RWPE2 (cell line): ENCODE measurements around the gene IL1RAPL2.
"Not testable (repeated sequence)": the region's sequence is repeated elsewhere in the genome, so short reads cannot be mapped to it uniquely, and the experiment has no call there.

Experiments
- ATAC-seq: fragments of 200-7000 bp; cut with Tn5 transposase; 3 replicates; pipeline ENCODE4 v1.9.1; 2021; ENCODE audit warnings: low read depth
- DNase-seq: peaks from one replicate; pipeline ENCODE4 v3.0.0-alpha.2; 2020; ENCODE audit warnings: low spot score
- H3K27ac ChIP-seq: fragments of 450-650 bp; 2 replicates; pipeline ENCODE4 v1.5.1; 2017; ENCODE audit warnings: mild to moderate bottlenecking; ENCODE audit not compliant: poor library complexity, severe bottlenecking
- H3K27me3 ChIP-seq: fragments of 250-450 bp; sonication (Bioruptor Pico); 2 replicates; pipeline ENCODE4 v1.5.1; 2021; ENCODE audit warnings: mild to moderate bottlenecking, moderate library complexity; ENCODE audit not compliant: insufficient read depth, poor library complexity, severe bottlenecking
- H3K36me3 ChIP-seq: fragments of 250-450 bp; sonication (Bioruptor Pico); 2 replicates; pipeline ENCODE4 v1.5.1; 2020; ENCODE audit warnings: low read depth, mild to moderate bottlenecking, moderate library complexity
- H3K4me1 ChIP-seq: fragments of 250-450 bp; sonication (Bioruptor Pico); 2 replicates; pipeline ENCODE4 v1.5.1; 2021; ENCODE audit warnings: mild to moderate bottlenecking, moderate library complexity; ENCODE audit not compliant: insufficient read depth, poor library complexity, severe bottlenecking
- H3K4me3 ChIP-seq: fragments of 250-450 bp; sonication (Bioruptor Pico); 2 replicates; pipeline ENCODE4 v1.5.1; 2021; ENCODE audit warnings: mild to moderate bottlenecking, moderate library complexity; ENCODE audit not compliant: severe bottlenecking
- H3K9me3 ChIP-seq: fragments of 250-450 bp; sonication (Bioruptor Pico); 2 replicates; pipeline ENCODE4 v1.5.1; 2021; ENCODE audit warnings: mild to moderate bottlenecking, moderate library complexity; ENCODE audit not compliant: severe bottlenecking
- CTCF ChIP-seq: fragments of 450-650 bp; IDR thresholded peaks from one replicate; pipeline ENCODE4 v1.5.1; 2017; ENCODE audit warnings: mild to moderate bottlenecking, moderate library complexity; ENCODE audit not compliant: poor library complexity, severe bottlenecking

The IL1RAPL2 gene

GRCh38 chrX:105229146-105229545 lies 663.1 kb downstream of the IL1RAPL2 start:
- no peaks in the 10 kb centered on the region for H3K36me3 ChIP-seq
- TF ChIP-seq CTCF = no peak
- no peaks in the 10 kb centered on the region for H3K4me1 ChIP-seq
- ATAC-seq = no peak
- no peaks in the 10 kb centered on the region for H3K9me3 ChIP-seq
- H3K27me3 ChIP-seq = no peaks in the 10 kb centered on the region
- DNase-seq = no peak
- H3K4me3 ChIP-seq = no peak overlapping the region
- H3K27ac ChIP-seq = no peak overlapping the region

- not testable (repeated sequence) for H3K27ac ChIP-seq, H3K4me1 ChIP-seq, H3K27me3 ChIP-seq, H3K4me3 ChIP-seq, H3K36me3 ChIP-seq, ATAC-seq, H3K9me3 ChIP-seq, DNase-seq
These were observed 671.4 kb downstream of the IL1RAPL2 start for GRCh38 chrX:105237407-105237806.

- no peaks in the 10 kb centered on the region for H3K36me3 ChIP-seq
- no peak for TF ChIP-seq CTCF
- no peaks in the 10 kb centered on the region for H3K27me3 ChIP-seq
- H3K27ac ChIP-seq = no peak overlapping the region
- no peaks in the 10 kb centered on the region for H3K9me3 ChIP-seq
- H3K4me3 ChIP-seq = no peak overlapping the region
- ATAC-seq (no peak), DNase-seq (no peak)
- no peaks in the 10 kb centered on the region for H3K4me1 ChIP-seq
These were observed 675.1 kb downstream of the IL1RAPL2 start for GRCh38 chrX:105241056-105241455.

- H3K27me3 ChIP-seq = no peaks in the 10 kb centered on the region
- ATAC-seq (no peak), DNase-seq (no peak)
- no peak overlapping the region for H3K27ac ChIP-seq
- H3K4me3 ChIP-seq = no peak overlapping the region
- no peaks in the 10 kb centered on the region for H3K36me3 ChIP-seq
- H3K9me3 ChIP-seq = no peaks in the 10 kb centered on the region
- TF ChIP-seq CTCF = no peak
- no peaks in the 10 kb centered on the region for H3K4me1 ChIP-seq
These were observed 694.5 kb downstream of the IL1RAPL2 start for GRCh38 chrX:105260291-105261043.

GRCh38 chrX:105263171-105263570 lies 697.2 kb downstream of the IL1RAPL2 start:
- Histone ChIP-seq H3K4me3 (no peak overlapping the region), H3K9me3 (no peaks in the 10 kb centered on the region), H3K27me3 (no peaks in the 10 kb centered on the region), H3K4me1 (no peaks in the 10 kb centered on the region), H3K27ac (no peak overlapping the region), H3K36me3 (no peaks in the 10 kb centered on the region)
- no peak for ATAC-seq
- DNase-seq = no peak
- no peak for TF ChIP-seq CTCF
